ENCODE results near the gene KCTD7. TPM values are rescaled to one million over a fixed set of nuclear protein-coding genes. Genes with fewer than 3 reads are reported as not detected.
"Not testable (repeated sequence)": the region's sequence is repeated elsewhere in the genome, so short reads cannot be mapped to it uniquely, and the experiment has no call there.

Gene KCTD7
- total RNA-seq, 2 donors from 2014 or later, result 5.7 to 16.5 TPM

GRCh38 chr7:66602159-66602558 lies 26.5 kb upstream of the KCTD7 start:
- Histone ChIP-seq H3K9me3 (no peaks in the 10 kb centered on the region), H3K27ac (no peak overlapping the region), H3K4me1 (no peaks in the 10 kb centered on the region), H3K4me3 (no peak overlapping the region), H3K27me3 (no peaks in the 10 kb centered on the region), H3K36me3 (replicated peaks in 1 of 2; ENCODE audit: insufficient read depth in 1 of 2, low read depth in 2 of 2) (no peaks in the 10 kb centered on the region)
- WGBS, 2 donors, result 68 to 79% methylated on average over 3 of the region's 3 CpGs
- intact Hi-C loops (cut with DNase I), result no loop called here
- ATAC-seq (no peak), DNase-seq (no peak)
- TF ChIP-seq CTCF (IDR thresholded peaks at IDR 0.05), result no peak
- TF ChIP-seq POLR2A (IDR thresholded peaks at IDR 0.05), result no peak

GRCh38 chr7:66604198-66604597 lies 24.5 kb upstream of the KCTD7 start:
- TF ChIP-seq POLR2A (IDR thresholded peaks at IDR 0.05), result no peak
- no peak for TF ChIP-seq CTCF (IDR thresholded peaks at IDR 0.05)
- H3K36me3 ChIP-seq (replicated peaks in 1 of 2; ENCODE audit: insufficient read depth in 1 of 2, low read depth in 2 of 2), result no peaks in the 10 kb centered on the region
- H3K27ac ChIP-seq, result no peak overlapping the region
- ATAC-seq, result no peak
- intact Hi-C loops (cut with DNase I), result no loop called here
- no peaks in the 10 kb centered on the region for H3K27me3 ChIP-seq
- H3K4me1 ChIP-seq, result no peaks in the 10 kb centered on the region
- H3K9me3 ChIP-seq, result no peaks in the 10 kb centered on the region
- WGBS, 2 donors, result 92 to 94% methylated on average over 1 of the region's 1 CpG
- DNase-seq, result no peak
- H3K4me3 ChIP-seq, result no peak overlapping the region

DNA sequence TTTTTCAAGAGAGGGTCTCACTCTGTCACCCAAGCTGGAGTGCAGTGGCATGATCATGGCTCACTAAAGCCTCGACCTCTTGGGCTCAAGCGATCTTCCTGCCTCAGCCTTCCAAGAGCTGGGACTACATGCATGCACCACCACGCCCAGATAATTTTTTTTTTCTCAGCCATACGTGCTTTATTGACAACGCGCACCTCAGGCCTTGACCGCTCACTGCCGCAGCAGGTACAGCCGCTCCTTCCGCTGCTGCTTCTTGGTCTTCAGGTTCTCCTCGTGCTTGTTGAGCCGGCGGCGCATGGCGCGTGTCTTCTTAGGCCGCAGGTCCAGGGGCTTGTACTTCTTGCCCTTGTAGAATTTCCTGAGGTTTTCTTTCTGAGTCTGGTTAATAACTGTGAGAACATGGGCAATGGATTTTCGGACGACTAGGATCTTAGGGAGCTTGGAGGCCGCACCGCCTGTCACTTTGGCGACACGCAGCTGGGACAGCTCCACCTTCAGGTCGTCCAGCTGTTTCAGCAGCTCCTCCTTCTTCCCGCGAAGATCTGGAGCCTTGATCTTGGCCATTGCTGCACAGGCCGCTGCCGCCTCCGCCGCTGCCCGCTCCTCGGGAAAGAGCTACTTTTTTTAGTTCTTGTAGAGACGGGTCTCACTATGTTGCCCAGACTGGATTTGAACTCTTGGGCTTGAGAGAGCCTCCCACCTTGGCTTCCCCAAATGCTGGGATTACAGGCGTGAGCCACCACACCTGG lies 22.0 kb upstream of the KCTD7 start:
- H3K36me3 ChIP-seq (replicated peaks in 1 of 2; ENCODE audit: insufficient read depth in 1 of 2, low read depth in 2 of 2); H3K27ac ChIP-seq; H3K4me1 ChIP-seq; DNase-seq; intact Hi-C loops (cut with DNase I); H3K9me3 ChIP-seq; H3K4me3 ChIP-seq; ATAC-seq; H3K27me3 ChIP-seq: not testable (repeated sequence)
- 88 to 95% methylated on average over 34 of the region's 34 CpGs for WGBS, 2 donors

- DNase-seq, result no peak
- no peak for ATAC-seq
- Histone ChIP-seq H3K4me3 (no peak overlapping the region), H3K27ac (no peak overlapping the region), H3K4me1 (no peaks in the 10 kb centered on the region), H3K27me3 (no peaks in the 10 kb centered on the region), H3K9me3 (no peaks in the 10 kb centered on the region), H3K36me3 (replicated peaks in 1 of 2; ENCODE audit: insufficient read depth in 1 of 2, low read depth in 2 of 2) (no peaks in the 10 kb centered on the region)
- TF ChIP-seq CTCF (IDR thresholded peaks at IDR 0.05) (no peak), POLR2A (IDR thresholded peaks at IDR 0.05) (no peak)
- WGBS, 2 donors, result 37 to 54% methylated on average over 3 of the region's 3 CpGs
- intact Hi-C loops (cut with DNase I), result no loop called here
Observed at GRCh38 chr7:66609176-66609575, 19.5 kb upstream of the KCTD7 start.

- H3K27ac ChIP-seq; H3K9me3 ChIP-seq; intact Hi-C loops (cut with DNase I); H3K4me1 ChIP-seq; DNase-seq; ATAC-seq; H3K4me3 ChIP-seq; H3K27me3 ChIP-seq; H3K36me3 ChIP-seq (replicated peaks in 1 of 2; ENCODE audit: insufficient read depth in 1 of 2, low read depth in 2 of 2): not testable (repeated sequence)
- 87 to 93% methylated on average over 3 to 6 of the region's 33 CpGs for WGBS, 2 donors
Observed at GRCh38 chr7:66614596-66614995, 14.1 kb upstream of the KCTD7 start.

- H3K9me3 ChIP-seq, result no peaks in the 10 kb centered on the region
- DNase-seq (no peak), ATAC-seq (no peak)
Observed at GRCh38 chr7:66615699-66616098, 13.0 kb upstream of the KCTD7 start.

More at GRCh38 chr7:66615699-66616098, 13.0 kb upstream of the KCTD7 start:
- intact Hi-C loops (cut with DNase I), result no loop called here
- Histone ChIP-seq H3K27ac (no peak overlapping the region), H3K4me3 (no peak overlapping the region), H3K27me3 (no peaks in the 10 kb centered on the region), H3K36me3 (replicated peaks in 1 of 2; ENCODE audit: insufficient read depth in 1 of 2, low read depth in 2 of 2) (no peaks in the 10 kb centered on the region), H3K4me1 (no peaks in the 10 kb centered on the region)
- WGBS, 2 donors, result 61 to 76% methylated on average over 1 of the region's 1 CpG
- no peak for TF ChIP-seq POLR2A (IDR thresholded peaks at IDR 0.05)

All from body of pancreas (tissue), 4 donors.